Retinal pigment epithelial cell (primary cell): ENCODE data around the gene ZNF530.

ENCODE experiments used
- DNase-seq: peaks from one replicate; pipeline ENCODE4 v3.0.0-alpha.2; 2010; ENCODE audit warnings: low read depth
- H3K4me3 ChIP-seq: 2 replicates; pipeline ENCODE4 v1.5.1; 2011; ENCODE audit warnings: mild to moderate bottlenecking, low read length, control low read depth, moderate library complexity
- CTCF ChIP-seq: conservative IDR thresholded peaks from 2 replicates; pipeline ENCODE4 v1.5.1; 2011; ENCODE audit warnings: low read depth, low read length, control low read depth, inconsistent platforms

Gene ZNF530

DNA sequence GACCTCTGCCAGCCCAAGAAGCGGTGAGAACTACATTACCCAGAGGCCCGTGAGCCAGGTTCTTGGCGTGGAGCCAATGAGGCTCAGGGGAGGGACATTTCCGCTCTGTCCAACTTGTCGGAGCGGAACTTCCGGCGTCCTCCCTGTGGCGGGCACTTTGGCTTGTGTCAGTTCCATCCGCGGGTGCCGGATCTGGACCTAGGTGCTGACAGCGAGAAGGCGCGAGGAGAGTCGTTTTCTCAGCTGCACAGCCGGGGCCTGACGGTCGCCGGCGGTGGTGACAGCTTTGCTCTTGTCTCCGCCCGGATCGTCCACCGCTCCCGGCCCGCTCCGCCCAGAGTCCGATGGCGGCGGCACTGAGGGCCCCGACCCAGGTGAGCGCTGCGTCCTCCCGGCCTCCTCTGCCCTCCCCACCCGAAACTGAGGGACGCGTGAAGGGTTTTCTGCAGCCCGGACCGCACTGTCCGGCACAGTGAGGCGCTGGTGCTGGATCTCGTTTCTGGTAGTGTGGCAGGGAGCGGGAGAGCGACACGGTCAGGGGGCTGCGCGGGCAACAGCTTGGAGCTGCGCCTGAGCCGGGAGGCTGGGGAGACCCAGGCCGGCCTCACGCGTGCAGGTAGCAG, at the start of gene ZNF530:
ZNF530 (plus strand) TSS at position 125 of the 623 bp plus-strand sequence. CDS start 4,461 bp downstream, outside the sequence.
- peak; percentile 65 for DNase-seq
- TF ChIP-seq CTCF: no peak
- H3K4me3 ChIP-seq: peak within 1 kb of the TSS; percentile 81

DNA sequence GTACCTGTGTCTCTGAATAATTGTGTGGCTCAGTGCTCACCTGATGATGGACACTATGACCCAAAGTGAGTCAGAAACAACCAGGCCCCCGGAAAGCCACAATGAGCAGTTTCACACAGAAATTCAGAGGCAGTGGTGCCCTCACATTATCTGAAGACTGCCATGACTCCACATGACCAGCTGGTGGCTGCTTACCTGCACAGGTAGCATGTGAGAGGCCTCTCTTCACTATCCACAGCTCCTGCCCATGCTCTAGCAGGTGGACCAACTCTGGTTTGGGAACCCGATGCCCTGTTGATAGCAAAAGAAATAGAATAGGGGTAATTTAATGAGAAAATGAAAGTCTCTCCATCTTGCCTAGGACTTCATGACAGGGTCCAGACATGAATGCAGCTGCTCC, 47.3 kb upstream of the ZNF530 start:
- no peak for DNase-seq
- H3K4me3 ChIP-seq: no peak overlapping the region
- no peak for TF ChIP-seq CTCF

GRCh38 chr19:57557659-57558058, 42.0 kb upstream of the ZNF530 start:
- DNase-seq: no peak
- no peak overlapping the region for H3K4me3 ChIP-seq
- no peak for TF ChIP-seq CTCF

- DNase-seq: no peak
- TF ChIP-seq CTCF: peak; percentile 38
- H3K4me3 ChIP-seq: peak overlapping the region; percentile 92
These were observed 41.2 kb upstream of the ZNF530 start for GRCh38 chr19:57558525-57558924.

- H3K4me3 ChIP-seq: peak overlapping the region; percentile 92
- no peak for DNase-seq
- TF ChIP-seq CTCF: no peak
These were observed 40.7 kb upstream of the ZNF530 start for GRCh38 chr19:57559008-57559403.

- peak; percentile 64 for DNase-seq
- H3K4me3 ChIP-seq: peak within 1 kb of the TSS; percentile 92
- TF ChIP-seq CTCF: no peak
These were observed 40.2 kb upstream of the ZNF530 start, which contains the start of gene ZNF550 for GRCh38 chr19:57559404-57560025. Gene ZNF550 (minus strand): TSS chr19:57559863. CDS start chr19:57559682, 181 bp downstream.

DNA sequence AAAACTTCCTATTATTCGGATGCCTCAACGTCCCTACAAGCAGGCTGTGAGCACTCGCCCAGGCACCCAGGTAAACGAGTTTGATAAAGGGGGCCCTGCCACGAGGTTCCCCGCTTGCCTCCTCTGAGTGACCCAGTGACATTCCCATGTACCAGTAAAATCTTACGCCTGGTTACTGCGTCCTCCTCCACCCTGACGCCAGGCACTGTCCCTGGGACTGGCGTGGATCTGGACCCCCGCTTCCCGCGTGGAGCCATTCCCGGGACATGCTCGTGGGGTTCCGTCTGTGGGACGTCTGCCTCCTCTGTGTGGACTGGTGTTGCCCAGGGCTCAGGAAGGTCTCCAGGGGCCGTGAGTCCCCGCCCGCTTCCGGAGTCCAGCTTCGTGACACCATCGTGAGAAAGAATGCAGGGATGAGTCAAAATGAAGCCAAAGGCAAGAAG, 39.6 kb upstream of the ZNF530 start:
- peak overlapping the region; percentile 92 for H3K4me3 ChIP-seq
- no peak for TF ChIP-seq CTCF
- no peak for DNase-seq
